OCI-LY1 (cell line): ENCODE results near the gene NUP210L.

Experiments
- EZH2 ChIP-seq: fragments of 200-600 bp; sonication (generic), shearing (Covaris generic); IDR thresholded peaks from 2 replicates; pipeline ENCODE4 v1.8.0; 2017; ENCODE audit warnings: borderline replicate concordance, mixed run types, mild to moderate bottlenecking, antibody characterized with exemption, low read length, moderate library complexity, mixed read lengths
- TF ChIP-seq, protein P1 (sequence below): fragments of 200-600 bp; sonication (generic), shearing (Covaris generic); IDR thresholded peaks from 2 replicates; pipeline ENCODE4 v1.5.1; 2017; ENCODE audit warnings: mild to moderate bottlenecking, antibody characterized with exemption, low read length, moderate library complexity, mixed read lengths

DNA sequence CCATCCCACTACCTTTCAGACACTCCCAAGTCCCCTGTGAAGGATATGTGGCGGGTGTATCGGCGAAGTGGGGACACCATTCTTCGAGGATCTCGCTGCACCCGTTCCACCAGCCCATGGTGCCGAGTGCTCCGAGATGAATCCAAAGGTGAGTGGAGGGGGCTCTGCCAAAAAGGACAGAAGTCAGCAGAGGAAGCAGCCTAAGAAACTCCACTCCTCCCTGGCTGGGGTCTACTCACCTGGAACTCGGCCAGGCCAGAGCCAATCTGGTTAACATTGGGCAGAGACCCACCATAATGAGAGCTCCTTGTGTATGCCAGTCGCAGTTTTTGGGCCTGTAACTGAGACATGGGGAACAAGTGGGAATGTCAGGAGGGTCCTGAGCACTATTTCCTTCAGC is 200.0 kb downstream of the NUP210L start:
- TF ChIP-seq EZH2: no peak
- TF ChIP-seq, protein P1, sequence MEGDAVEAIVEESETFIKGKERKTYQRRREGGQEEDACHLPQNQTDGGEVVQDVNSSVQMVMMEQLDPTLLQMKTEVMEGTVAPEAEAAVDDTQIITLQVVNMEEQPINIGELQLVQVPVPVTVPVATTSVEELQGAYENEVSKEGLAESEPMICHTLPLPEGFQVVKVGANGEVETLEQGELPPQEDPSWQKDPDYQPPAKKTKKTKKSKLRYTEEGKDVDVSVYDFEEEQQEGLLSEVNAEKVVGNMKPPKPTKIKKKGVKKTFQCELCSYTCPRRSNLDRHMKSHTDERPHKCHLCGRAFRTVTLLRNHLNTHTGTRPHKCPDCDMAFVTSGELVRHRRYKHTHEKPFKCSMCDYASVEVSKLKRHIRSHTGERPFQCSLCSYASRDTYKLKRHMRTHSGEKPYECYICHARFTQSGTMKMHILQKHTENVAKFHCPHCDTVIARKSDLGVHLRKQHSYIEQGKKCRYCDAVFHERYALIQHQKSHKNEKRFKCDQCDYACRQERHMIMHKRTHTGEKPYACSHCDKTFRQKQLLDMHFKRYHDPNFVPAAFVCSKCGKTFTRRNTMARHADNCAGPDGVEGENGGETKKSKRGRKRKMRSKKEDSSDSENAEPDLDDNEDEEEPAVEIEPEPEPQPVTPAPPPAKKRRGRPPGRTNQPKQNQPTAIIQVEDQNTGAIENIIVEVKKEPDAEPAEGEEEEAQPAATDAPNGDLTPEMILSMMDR: no peak
